Measurements from ENCODE around the gene SP7.

DNA sequence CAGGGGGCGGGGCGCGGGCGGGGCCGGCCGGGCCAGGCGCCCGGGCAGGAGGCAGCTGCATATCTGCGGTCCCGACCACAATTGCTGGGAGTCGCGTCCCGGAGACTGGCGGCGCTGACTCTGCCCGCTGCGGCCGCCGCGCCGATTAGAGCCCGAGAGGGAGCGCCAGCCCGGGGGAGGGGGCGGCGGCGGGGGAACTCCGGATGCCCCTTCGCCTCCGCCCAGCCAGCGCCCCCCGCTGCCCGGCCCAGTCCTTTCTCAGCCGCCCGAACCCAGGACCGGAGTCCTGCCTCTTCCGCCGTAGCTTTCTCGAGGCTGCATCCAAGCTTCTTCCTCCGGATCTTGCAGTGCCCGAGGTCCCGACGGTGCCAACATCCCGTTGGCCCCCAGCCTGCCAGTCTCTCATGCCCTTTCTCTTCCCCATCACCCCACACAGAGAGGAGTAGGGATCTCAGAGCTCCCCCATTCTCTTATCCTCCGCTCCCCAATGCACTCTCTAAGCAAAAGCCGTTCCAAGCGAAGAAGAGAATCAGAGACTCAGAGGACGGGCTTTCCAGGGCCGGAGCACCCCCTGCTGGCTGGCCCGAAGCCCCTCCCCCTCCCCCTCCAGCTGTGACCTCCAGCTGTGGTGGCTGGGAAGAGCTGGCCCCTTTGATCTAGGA lies 8.8 kb upstream of the SP7 start:
- TF ChIP-seq, protein P1, sequence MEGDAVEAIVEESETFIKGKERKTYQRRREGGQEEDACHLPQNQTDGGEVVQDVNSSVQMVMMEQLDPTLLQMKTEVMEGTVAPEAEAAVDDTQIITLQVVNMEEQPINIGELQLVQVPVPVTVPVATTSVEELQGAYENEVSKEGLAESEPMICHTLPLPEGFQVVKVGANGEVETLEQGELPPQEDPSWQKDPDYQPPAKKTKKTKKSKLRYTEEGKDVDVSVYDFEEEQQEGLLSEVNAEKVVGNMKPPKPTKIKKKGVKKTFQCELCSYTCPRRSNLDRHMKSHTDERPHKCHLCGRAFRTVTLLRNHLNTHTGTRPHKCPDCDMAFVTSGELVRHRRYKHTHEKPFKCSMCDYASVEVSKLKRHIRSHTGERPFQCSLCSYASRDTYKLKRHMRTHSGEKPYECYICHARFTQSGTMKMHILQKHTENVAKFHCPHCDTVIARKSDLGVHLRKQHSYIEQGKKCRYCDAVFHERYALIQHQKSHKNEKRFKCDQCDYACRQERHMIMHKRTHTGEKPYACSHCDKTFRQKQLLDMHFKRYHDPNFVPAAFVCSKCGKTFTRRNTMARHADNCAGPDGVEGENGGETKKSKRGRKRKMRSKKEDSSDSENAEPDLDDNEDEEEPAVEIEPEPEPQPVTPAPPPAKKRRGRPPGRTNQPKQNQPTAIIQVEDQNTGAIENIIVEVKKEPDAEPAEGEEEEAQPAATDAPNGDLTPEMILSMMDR (IDR thresholded peaks at IDR 0.05): peak in 5 of 7 experiments; percentile 30 to 77 (median 69)
- TF ChIP-seq POLR2A (IDR thresholded peaks at IDR 0.05): no peak
